Nephron progenitor cell (in vitro differentiated cells): ENCODE measurements around the gene AOPEP.

Source experiments
- DNase-seq: peaks from one replicate; pipeline ENCODE4 v3.0.0; 2021
- H3K27ac Mint-ChIP-seq: 2 replicates; pipeline ENCODE4 v1.8.0; 2021; ENCODE audit warnings: mild to moderate bottlenecking, moderate library complexity, mixed read lengths
- H3K27me3 Mint-ChIP-seq: 2 replicates; pipeline ENCODE4 v1.8.0; 2021; ENCODE audit warnings: mild to moderate bottlenecking, low read depth, mixed read lengths; ENCODE audit not compliant: poor library complexity
- H3K36me3 Mint-ChIP-seq: 2 replicates; pipeline ENCODE4 v1.8.0; 2021; ENCODE audit warnings: low read depth, mixed read lengths
- H3K4me1 Mint-ChIP-seq: 2 replicates; pipeline ENCODE4 v1.8.0; 2021; ENCODE audit warnings: mixed read lengths
- H3K4me3 Mint-ChIP-seq: 2 replicates; pipeline ENCODE4 v1.8.0; 2021; ENCODE audit warnings: mild to moderate bottlenecking, moderate library complexity, mixed read lengths
- H3K9me3 Mint-ChIP-seq: 2 replicates; pipeline ENCODE4 v1.8.0; 2021; ENCODE audit warnings: mild to moderate bottlenecking, moderate library complexity, mixed read lengths
- TF ChIP-seq, protein P1 (sequence below): fragments of 200-600 bp; sonication (generic); IDR thresholded peaks from 2 replicates; pipeline ENCODE4 v1.5.0; 2021; ENCODE audit warnings: antibody characterized with exemption

Gene AOPEP

DNA sequence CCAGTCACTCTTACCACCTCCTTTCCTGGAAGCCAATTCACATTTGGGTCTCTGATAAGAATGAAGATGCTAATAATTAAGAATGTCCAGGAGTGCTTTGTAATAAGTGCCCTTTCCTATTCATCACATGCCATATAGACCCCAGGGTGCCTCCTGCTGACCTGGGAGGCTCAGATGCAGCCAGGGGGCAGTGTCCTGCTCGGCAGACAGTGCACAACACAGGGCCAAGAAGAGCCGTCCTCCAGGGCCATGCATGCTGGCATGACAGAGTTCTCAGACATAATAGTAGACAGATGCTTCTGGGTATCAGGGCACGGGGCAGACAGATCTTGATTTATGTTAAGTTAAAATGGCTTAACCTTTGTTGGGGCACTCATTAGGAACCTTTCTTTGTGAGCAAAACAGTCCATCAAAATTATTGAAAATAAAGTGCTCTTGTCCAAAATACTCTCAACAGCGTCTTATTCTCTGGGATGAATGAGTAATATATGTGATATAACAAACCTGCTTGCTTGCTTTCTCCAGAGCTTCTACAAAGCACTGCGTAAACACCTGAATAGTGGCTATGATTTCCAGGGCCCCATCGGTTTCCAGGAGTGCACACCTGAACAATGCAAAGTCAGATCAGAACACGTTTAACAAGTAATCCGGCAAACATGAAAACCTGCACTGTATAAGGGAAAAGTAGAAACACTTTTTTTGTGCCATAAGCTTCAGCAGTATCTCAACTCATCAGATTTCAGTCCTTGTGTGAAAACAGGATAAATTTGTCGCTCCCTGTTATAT lies 398.3 kb downstream of the AOPEP start:
- peak overlapping the region; percentile 83 for H3K27ac Mint-ChIP-seq
- peaks cover 11% of the 10 kb centered on the region for H3K27me3 Mint-ChIP-seq
- no peaks in the 10 kb centered on the region for H3K9me3 Mint-ChIP-seq
- H3K36me3 Mint-ChIP-seq: peaks cover 5% of the 10 kb centered on the region
- H3K4me3 Mint-ChIP-seq: no peak overlapping the region
- peaks cover 25% of the 10 kb centered on the region for H3K4me1 Mint-ChIP-seq
- no peak for DNase-seq
- TF ChIP-seq, protein P1, sequence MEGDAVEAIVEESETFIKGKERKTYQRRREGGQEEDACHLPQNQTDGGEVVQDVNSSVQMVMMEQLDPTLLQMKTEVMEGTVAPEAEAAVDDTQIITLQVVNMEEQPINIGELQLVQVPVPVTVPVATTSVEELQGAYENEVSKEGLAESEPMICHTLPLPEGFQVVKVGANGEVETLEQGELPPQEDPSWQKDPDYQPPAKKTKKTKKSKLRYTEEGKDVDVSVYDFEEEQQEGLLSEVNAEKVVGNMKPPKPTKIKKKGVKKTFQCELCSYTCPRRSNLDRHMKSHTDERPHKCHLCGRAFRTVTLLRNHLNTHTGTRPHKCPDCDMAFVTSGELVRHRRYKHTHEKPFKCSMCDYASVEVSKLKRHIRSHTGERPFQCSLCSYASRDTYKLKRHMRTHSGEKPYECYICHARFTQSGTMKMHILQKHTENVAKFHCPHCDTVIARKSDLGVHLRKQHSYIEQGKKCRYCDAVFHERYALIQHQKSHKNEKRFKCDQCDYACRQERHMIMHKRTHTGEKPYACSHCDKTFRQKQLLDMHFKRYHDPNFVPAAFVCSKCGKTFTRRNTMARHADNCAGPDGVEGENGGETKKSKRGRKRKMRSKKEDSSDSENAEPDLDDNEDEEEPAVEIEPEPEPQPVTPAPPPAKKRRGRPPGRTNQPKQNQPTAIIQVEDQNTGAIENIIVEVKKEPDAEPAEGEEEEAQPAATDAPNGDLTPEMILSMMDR: peak; percentile 27

- peaks cover 11% of the 10 kb centered on the region for H3K27me3 Mint-ChIP-seq
- H3K9me3 Mint-ChIP-seq: no peaks in the 10 kb centered on the region
- H3K27ac Mint-ChIP-seq: no peak overlapping the region
- H3K4me3 Mint-ChIP-seq: no peak overlapping the region
- peak; percentile 24 for DNase-seq
- TF ChIP-seq, protein P1: no peak
- peaks cover 5% of the 10 kb centered on the region for H3K36me3 Mint-ChIP-seq
- H3K4me1 Mint-ChIP-seq: peaks cover 31% of the 10 kb centered on the region
Measured at GRCh38 chr9:95125652-95126051, 399.2 kb downstream of the AOPEP start.

- Mint-ChIP-seq H3K4me1 (peaks cover 40% of the 10 kb centered on the region), H3K27me3 (peaks cover 11% of the 10 kb centered on the region), H3K27ac (no peak overlapping the region), H3K4me3 (no peak overlapping the region), H3K36me3 (peaks cover 5% of the 10 kb centered on the region), H3K9me3 (no peaks in the 10 kb centered on the region)
- no peak for DNase-seq
- TF ChIP-seq, protein P1: no peak
Measured at GRCh38 chr9:95126739-95127138, 400.2 kb downstream of the AOPEP start.

GRCh38 chr9:95127249-95128176 lies 401.0 kb downstream of the AOPEP start:
- H3K9me3 Mint-ChIP-seq: no peaks in the 10 kb centered on the region
- H3K36me3 Mint-ChIP-seq: peaks cover 5% of the 10 kb centered on the region
- TF ChIP-seq, protein P1: peak; percentile 96
- no peak overlapping the region for H3K27ac Mint-ChIP-seq
- peaks cover 40% of the 10 kb centered on the region for H3K4me1 Mint-ChIP-seq
- H3K27me3 Mint-ChIP-seq: peaks cover 4% of the 10 kb centered on the region
- H3K4me3 Mint-ChIP-seq: peak overlapping the region; percentile 70
- DNase-seq: peak; percentile 90

DNA sequence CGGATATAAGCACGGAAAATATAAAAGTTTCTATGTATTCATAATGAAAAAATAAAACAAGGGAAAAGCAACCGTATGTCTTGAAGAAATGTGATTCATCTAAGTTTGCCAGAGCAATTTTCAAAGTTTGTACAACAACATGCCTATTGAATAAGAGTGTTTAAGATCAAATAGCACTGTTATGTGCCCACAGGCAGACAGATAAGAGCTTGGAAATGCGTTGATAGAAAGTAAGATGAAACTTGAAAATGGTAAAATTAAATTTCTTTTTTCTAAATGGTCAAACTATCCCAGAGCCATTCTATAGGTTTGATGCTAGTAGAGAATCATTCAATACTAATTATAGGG lies 401.7 kb downstream of the AOPEP start:
- TF ChIP-seq, protein P1: no peak
- Mint-ChIP-seq H3K4me3 (no peak overlapping the region), H3K4me1 (peaks cover 43% of the 10 kb centered on the region), H3K27ac (no peak overlapping the region), H3K36me3 (peaks cover 5% of the 10 kb centered on the region), H3K27me3 (peaks cover 4% of the 10 kb centered on the region), H3K9me3 (no peaks in the 10 kb centered on the region)
- no peak for DNase-seq
